22Rv1 (cell line): ENCODE measurements around the gene CHD9.

Source experiments
- H3K27ac ChIP-seq: fragments of 450-650 bp; 2 replicates; pipeline ENCODE4 v1.5.1; 2017
- ZFX ChIP-seq: fragments of 450-650 bp; IDR thresholded peaks from 2 replicates; pipeline ENCODE4 v1.6.1; 2017; ENCODE audit warnings: antibody characterized with exemption, borderline replicate concordance
- TF ChIP-seq, protein P1 (sequence below): fragments of 450-650 bp; IDR thresholded peaks from 2 replicates; pipeline ENCODE4 v1.5.1; 2017; ENCODE audit warnings: mild to moderate bottlenecking

CHD9 gene, protein sequence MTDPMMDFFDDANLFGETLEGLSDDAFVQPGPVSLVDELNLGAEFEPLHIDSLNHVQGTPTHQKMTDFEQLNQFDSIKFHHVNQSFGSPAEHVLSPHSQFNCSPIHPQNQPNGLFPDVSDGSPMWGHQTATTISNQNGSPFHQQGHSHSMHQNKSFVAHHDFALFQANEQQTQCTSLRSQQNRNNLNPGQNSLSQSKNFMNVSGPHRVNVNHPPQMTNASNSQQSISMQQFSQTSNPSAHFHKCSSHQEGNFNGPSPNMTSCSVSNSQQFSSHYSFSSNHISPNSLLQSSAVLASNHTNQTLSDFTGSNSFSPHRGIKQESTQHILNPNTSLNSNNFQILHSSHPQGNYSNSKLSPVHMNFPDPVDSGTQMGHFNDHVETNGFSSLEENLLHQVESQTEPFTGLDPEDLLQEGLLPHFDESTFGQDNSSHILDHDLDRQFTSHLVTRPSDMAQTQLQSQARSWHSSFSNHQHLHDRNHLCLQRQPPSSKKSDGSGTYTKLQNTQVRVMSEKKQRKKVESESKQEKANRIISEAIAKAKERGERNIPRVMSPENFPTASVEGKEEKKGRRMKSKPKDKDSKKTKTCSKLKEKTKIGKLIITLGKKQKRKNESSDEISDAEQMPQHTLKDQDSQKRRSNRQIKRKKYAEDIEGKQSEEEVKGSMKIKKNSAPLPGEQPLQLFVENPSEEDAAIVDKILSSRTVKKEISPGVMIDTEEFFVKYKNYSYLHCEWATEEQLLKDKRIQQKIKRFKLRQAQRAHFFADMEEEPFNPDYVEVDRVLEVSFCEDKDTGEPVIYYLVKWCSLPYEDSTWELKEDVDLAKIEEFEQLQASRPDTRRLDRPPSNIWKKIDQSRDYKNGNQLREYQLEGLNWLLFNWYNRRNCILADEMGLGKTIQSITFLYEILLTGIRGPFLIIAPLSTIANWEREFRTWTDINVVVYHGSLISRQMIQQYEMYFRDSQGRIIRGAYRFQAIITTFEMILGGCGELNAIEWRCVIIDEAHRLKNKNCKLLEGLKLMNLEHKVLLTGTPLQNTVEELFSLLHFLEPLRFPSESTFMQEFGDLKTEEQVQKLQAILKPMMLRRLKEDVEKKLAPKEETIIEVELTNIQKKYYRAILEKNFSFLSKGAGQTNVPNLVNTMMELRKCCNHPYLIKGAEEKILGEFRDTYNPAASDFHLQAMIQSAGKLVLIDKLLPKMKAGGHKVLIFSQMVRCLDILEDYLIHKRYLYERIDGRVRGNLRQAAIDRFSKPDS (N-terminal part only)

DNA sequence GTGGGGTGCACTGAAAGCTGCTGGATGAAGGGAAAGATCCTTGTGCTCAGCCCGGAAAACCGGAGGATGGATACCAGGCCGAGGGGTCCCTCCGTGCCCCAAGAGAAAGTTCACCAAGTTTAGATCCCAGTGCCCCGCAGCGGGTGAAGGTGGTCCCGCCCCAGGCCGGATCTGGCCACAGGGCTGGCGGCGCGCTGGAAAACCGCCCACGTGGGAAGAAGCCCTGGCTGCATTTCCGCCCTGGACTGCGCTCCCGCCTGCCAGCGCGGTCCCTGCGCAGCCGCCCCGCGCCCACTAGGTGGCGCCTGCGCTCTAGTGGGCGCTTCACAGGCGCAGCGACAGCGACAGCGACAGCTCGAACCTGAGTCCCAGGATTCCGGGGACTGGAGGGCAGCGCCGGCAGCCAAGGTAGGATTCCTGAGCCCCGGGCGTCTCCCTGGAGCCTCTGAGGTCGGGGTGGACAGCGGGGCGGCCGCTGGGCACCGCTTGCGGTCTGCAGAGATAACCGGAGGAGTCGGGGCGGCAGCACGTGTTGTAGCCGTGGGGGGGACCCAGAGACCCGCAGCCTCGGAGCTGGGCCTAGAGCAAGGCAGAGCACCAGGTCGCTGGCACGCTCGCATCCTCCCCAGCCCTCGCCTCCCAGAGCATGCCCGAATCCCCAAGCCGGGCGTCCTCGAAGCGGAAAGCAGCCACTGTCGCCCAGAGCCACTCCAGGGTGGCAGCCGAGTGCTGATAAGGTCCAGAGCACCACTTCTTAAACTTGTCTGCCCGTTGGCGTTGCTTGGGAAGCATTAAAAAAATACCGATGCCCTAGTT is at the start of gene CHD9:
CHD9 (plus strand) TSS at position 322 of the 816 bp plus-strand sequence. CDS start 101,099 bp downstream, outside the sequence.
- H3K27ac ChIP-seq = peak within 1 kb of the TSS; percentile 73
- TF ChIP-seq ZFX = no peak
- TF ChIP-seq, protein P1, sequence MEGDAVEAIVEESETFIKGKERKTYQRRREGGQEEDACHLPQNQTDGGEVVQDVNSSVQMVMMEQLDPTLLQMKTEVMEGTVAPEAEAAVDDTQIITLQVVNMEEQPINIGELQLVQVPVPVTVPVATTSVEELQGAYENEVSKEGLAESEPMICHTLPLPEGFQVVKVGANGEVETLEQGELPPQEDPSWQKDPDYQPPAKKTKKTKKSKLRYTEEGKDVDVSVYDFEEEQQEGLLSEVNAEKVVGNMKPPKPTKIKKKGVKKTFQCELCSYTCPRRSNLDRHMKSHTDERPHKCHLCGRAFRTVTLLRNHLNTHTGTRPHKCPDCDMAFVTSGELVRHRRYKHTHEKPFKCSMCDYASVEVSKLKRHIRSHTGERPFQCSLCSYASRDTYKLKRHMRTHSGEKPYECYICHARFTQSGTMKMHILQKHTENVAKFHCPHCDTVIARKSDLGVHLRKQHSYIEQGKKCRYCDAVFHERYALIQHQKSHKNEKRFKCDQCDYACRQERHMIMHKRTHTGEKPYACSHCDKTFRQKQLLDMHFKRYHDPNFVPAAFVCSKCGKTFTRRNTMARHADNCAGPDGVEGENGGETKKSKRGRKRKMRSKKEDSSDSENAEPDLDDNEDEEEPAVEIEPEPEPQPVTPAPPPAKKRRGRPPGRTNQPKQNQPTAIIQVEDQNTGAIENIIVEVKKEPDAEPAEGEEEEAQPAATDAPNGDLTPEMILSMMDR = peak; percentile 99

DNA sequence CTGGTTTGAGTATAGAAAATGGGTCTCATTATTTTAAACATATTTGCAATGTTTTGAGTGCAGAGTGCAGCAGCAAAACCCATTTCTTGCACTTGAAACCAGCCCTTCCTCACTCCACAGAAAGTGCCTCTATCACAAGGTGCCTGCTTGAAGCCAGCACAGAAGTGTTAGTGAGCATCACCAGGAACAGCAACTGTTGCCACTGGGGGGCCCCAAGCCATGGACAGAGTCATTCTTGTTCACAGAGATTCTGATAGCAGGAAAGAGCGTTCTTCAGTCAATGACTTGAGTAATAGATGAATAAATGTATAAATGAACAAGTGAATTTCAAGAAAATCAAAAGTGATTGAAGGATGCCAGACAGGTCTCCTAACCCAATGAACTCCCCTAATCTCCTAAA is 47.7 kb upstream of the CHD9 start:
- no peak overlapping the region for H3K27ac ChIP-seq
- TF ChIP-seq, protein P1 = no peak
- TF ChIP-seq ZFX = no peak

DNA sequence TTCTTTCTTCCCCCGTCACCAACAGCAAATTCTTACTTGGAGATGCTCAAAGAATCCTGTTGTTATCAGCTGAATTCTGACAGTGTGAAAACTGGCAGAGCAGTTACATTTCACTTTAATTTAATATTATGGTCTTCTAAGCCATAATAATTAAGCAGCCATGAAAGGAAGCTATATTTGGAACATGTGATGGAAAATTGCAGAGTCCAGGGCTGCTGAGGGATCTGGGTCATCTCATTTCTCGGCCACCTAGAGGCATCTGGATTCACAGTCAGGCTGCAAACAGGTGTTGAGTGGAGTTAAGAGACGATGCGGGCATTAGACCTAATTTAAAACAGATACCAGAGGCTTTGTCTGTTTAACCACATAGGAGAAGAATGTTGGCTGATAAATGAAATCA is 40.5 kb upstream of the CHD9 start:
- no peak for TF ChIP-seq ZFX
- TF ChIP-seq, protein P1 = no peak
- H3K27ac ChIP-seq = no peak overlapping the region

DNA sequence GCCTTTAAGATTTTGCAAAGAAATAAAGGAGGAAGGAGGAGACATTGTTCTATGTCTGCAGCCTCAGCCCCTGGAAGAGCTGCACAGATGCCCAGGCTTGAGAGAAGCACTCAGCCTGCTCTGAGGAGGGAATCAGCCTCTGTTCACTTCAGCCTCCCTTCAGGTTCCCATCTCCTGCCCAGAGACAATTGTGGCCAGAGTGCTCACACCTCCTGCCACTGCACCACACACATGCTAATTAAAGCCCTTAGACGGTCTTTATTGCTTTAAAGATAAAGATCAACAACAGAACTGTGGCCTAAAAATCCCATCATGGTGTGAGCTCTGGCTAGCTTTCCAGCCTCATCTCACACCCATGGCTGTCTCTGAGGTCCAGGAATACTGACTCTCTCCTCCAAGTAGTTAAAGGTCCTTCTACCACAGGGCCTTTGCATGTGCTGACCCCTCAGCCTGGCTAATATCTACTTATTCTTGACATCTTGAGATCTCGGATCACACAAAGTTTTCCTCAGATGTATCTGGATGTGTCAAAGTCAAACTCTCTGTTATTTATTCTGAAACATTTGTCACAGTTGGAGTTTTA is 35.9 kb upstream of the CHD9 start:
- H3K27ac ChIP-seq = no peak overlapping the region
- TF ChIP-seq ZFX = no peak
- TF ChIP-seq, protein P1 = no peak

DNA sequence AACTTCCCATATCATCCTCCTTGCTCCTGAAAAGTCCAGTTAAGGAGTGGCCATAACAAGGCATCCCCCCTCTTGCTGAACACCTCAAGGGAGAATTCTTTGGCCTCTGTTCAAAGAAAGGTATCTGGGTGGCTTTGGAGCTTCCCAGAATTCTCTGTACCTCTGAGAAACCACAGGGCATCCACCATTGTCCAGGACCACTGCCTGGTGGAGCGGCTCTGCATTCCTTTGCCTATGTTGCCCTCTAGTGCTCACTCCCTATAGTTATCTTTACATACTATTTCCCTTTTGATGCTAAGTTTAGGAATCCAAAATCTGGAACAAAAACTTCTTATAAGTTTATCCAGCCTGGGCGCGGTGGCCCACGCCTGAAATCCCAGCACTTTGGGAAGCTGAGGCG is 32.4 kb upstream of the CHD9 start:
- TF ChIP-seq, protein P1 = peak; percentile 76
- TF ChIP-seq ZFX = no peak
- no peak overlapping the region for H3K27ac ChIP-seq

DNA sequence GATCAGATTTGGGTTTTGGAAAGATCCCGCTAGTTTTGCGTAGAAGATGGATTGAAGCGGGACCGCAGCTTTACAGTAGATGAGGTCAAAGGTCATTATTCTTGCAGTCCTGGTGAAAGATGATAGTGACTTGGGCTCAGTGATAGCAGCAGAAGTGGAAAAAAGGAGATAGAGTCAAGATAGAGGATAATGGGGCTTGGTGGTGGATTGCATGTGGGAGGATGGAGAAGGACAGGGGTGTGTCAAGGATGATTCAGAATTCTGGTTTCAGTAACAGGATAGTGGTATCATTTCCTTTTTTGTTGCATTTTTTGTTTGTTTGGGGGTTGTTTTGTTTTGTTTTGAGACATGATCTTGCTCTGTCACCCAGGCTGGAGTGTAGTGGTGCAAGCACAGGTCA is 30.7 kb upstream of the CHD9 start:
- TF ChIP-seq ZFX = no peak
- TF ChIP-seq, protein P1 = no peak
- no peak overlapping the region for H3K27ac ChIP-seq
